ENCODE results near the gene MYO19. TPM values are rescaled to one million over a fixed set of nuclear protein-coding genes. Genes with fewer than 3 reads are reported as not detected.
A peak's percentile ranks its signal among the peaks of the same experiment; 100 is the strongest.

MYO19 gene
- total and polyA plus RNA-seq, 2 of the 8 experiments (the other 6 are each of a cell fraction or from before 2014, with no cell fraction given), result 126 to 163 TPM

DNA sequence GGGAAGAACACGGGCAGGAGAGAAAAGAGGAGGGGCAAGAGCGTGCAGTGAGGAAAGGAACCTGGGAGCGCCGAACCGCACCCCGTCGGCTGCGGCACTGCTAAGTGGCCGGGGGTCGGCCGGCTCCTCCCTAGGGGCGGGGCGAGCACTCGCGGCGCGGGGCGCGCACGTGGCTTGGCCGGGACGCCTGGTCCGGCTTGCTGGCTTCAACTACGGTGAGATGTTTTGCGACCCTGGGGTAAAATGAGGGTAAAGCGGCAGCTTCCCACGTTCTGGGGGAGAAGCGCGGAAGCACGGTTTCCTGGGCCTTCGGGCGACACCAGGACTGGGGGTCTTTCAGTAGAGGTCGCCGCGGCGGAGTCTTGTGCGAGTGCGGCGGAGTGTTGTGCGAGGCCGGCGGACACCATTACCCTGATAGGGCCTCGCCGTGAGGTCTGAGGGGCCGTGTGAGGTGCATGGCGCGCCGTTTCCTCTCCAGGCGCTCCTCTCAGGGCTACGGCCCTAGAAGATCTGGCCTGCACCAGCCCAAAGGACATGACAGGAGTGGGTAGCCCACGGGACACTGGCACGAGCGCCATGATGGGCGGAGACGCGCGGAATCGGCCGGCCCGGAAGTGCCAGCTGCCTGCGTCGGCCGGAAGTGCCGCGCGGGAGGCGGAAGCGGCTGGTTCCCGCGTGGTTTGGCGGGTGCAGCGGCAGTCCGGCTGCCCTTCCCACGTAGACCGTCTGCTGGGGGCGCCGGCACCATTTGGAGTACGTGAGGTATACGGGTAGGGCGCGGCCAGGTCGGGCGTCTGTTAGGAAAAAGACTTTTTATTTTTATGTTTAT, at the start of gene MYO19, which contains the start of gene PIGW (continued):
- TF ChIP-seq TBP (IDR thresholded peaks at IDR 0.05; ENCODE audit: low read depth, low read length) (peak; percentile 84), CHD2 (IDR thresholded peaks at IDR 0.05; ENCODE audit: low read length) (peak; percentile 94), SP4 (IDR thresholded peaks at IDR 0.05; ENCODE audit: low read length) (no peak), RAD21 (IDR thresholded peaks at IDR 0.05 in 1 of 2, conservative IDR thresholded peaks at IDR 0.05 in 1 of 2; ENCODE audit: low read depth in 2 of 2, low read length in 2 of 2) (no peak), BACH1 (IDR thresholded peaks at IDR 0.05; ENCODE audit: low read length) (peak; percentile 21), JUND (IDR thresholded peaks at IDR 0.05; ENCODE audit: low read length) (no peak), POLR2AphosphoS5 (IDR thresholded peaks at IDR 0.05; ENCODE audit: low read depth, low read length) (peak; percentile 93), TAF1 (IDR thresholded peaks at IDR 0.05; ENCODE audit: low read depth, low read length) (peak; percentile 85), CREB1 (IDR thresholded peaks at IDR 0.05) (peak; percentile 48; the same call in 1 of the 2 replicates), KDM4A (IDR thresholded peaks at IDR 0.05; ENCODE audit: low read depth, low read length, severe bottlenecking) (peak; percentile 86)
- TF ChIP-seq, protein P1, sequence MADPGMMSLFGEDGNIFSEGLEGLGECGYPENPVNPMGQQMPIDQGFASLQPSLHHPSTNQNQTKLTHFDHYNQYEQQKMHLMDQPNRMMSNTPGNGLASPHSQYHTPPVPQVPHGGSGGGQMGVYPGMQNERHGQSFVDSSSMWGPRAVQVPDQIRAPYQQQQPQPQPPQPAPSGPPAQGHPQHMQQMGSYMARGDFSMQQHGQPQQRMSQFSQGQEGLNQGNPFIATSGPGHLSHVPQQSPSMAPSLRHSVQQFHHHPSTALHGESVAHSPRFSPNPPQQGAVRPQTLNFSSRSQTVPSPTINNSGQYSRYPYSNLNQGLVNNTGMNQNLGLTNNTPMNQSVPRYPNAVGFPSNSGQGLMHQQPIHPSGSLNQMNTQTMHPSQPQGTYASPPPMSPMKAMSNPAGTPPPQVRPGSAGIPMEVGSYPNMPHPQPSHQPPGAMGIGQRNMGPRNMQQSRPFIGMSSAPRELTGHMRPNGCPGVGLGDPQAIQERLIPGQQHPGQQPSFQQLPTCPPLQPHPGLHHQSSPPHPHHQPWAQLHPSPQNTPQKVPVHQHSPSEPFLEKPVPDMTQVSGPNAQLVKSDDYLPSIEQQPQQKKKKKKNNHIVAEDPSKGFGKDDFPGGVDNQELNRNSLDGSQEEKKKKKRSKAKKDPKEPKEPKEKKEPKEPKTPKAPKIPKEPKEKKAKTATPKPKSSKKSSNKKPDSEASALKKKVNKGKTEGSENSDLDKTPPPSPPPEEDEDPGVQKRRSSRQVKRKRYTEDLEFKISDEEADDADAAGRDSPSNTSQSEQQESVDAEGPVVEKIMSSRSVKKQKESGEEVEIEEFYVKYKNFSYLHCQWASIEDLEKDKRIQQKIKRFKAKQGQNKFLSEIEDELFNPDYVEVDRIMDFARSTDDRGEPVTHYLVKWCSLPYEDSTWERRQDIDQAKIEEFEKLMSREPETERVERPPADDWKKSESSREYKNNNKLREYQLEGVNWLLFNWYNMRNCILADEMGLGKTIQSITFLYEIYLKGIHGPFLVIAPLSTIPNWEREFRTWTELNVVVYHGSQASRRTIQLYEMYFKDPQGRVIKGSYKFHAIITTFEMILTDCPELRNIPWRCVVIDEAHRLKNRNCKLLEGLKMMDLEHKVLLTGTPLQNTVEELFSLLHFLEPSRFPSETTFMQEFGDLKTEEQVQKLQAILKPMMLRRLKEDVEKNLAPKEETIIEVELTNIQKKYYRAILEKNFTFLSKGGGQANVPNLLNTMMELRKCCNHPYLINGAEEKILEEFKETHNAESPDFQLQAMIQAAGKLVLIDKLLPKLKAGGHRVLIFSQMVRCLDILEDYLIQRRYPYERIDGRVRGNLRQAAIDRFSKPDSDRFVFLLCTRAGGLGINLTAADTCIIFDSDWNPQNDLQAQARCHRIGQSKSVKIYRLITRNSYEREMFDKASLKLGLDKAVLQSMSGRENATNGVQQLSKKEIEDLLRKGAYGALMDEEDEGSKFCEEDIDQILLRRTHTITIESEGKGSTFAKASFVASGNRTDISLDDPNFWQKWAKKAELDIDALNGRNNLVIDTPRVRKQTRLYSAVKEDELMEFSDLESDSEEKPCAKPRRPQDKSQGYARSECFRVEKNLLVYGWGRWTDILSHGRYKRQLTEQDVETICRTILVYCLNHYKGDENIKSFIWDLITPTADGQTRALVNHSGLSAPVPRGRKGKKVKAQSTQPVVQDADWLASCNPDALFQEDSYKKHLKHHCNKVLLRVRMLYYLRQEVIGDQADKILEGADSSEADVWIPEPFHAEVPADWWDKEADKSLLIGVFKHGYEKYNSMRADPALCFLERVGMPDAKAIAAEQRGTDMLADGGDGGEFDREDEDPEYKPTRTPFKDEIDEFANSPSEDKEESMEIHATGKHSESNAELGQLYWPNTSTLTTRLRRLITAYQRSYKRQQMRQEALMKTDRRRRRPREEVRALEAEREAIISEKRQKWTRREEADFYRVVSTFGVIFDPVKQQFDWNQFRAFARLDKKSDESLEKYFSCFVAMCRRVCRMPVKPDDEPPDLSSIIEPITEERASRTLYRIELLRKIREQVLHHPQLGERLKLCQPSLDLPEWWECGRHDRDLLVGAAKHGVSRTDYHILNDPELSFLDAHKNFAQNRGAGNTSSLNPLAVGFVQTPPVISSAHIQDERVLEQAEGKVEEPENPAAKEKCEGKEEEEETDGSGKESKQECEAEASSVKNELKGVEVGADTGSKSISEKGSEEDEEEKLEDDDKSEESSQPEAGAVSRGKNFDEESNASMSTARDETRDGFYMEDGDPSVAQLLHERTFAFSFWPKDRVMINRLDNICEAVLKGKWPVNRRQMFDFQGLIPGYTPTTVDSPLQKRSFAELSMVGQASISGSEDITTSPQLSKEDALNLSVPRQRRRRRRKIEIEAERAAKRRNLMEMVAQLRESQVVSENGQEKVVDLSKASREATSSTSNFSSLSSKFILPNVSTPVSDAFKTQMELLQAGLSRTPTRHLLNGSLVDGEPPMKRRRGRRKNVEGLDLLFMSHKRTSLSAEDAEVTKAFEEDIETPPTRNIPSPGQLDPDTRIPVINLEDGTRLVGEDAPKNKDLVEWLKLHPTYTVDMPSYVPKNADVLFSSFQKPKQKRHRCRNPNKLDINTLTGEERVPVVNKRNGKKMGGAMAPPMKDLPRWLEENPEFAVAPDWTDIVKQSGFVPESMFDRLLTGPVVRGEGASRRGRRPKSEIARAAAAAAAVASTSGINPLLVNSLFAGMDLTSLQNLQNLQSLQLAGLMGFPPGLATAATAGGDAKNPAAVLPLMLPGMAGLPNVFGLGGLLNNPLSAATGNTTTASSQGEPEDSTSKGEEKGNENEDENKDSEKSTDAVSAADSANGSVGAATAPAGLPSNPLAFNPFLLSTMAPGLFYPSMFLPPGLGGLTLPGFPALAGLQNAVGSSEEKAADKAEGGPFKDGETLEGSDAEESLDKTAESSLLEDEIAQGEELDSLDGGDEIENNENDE (IDR thresholded peaks at IDR 0.05; ENCODE audit: insufficient replicate concordance, low read length), result no peak

All from H1 (cell line).